Karpas-422 (cell line): ENCODE measurements around the gene GAS6. TPM values are rescaled to one million over a fixed set of nuclear protein-coding genes. Genes with fewer than 3 reads are reported as not detected.

ENCODE experiments used
- DNase-seq: peaks from one replicate; pipeline ENCODE4 v3.0.0-alpha.2; 2015
- H2AFZ ChIP-seq: fragments of 200-600 bp; sonication (generic); 2 replicates; pipeline ENCODE4 v1.6.1; 2014; ENCODE audit warnings: antibody characterized with exemption, low read length, mixed read lengths
- H3K27ac ChIP-seq: fragments of 200-600 bp; sonication (generic); 2 replicates; pipeline ENCODE4 v1.5.1; 2014; ENCODE audit warnings: mild to moderate bottlenecking, low read length, moderate library complexity
- H3K27me3 ChIP-seq: fragments of 200-600 bp; sonication (generic); 2 replicates; pipeline ENCODE4 v1.6.1; 2014; ENCODE audit warnings: low read length, mixed read lengths
- H3K36me3 ChIP-seq: fragments of 200-600 bp; sonication (generic); 2 replicates; pipeline ENCODE4 v1.6.1; 2014; ENCODE audit warnings: low read length, mixed read lengths; ENCODE audit not compliant: insufficient read depth
- H3K4me1 ChIP-seq: fragments of 200-600 bp; sonication (generic); 2 replicates; pipeline ENCODE4 v1.6.1; 2014; ENCODE audit warnings: mild to moderate bottlenecking, low read length, mixed read lengths
- H3K4me2 ChIP-seq: fragments of 200-600 bp; sonication (generic); 2 replicates; pipeline ENCODE4 v1.6.1; 2014; ENCODE audit warnings: low read length, low read depth, mild to moderate bottlenecking; ENCODE audit not compliant: poor library complexity, severe bottlenecking
- H3K4me3 ChIP-seq: fragments of 200-600 bp; sonication (generic); 2 replicates; pipeline ENCODE4 v1.5.1; 2014; ENCODE audit warnings: mild to moderate bottlenecking, antibody characterized with exemption, low read length, mixed read lengths
- H3K79me2 ChIP-seq: fragments of 200-600 bp; sonication (generic); 2 replicates; pipeline ENCODE4 v1.6.1; 2014; ENCODE audit warnings: mild to moderate bottlenecking, low read length, mixed read lengths
- H3K9ac ChIP-seq: fragments of 200-600 bp; sonication (generic); 2 replicates; pipeline ENCODE4 v1.6.0; 2014; ENCODE audit warnings: low read length
- H3K9me2 ChIP-seq: fragments of 200-600 bp; sonication (generic), shearing (Covaris generic); replicated peaks from 2 replicates; pipeline ENCODE4 v1.6.0; 2014; ENCODE audit warnings: mild to moderate bottlenecking, low read length, moderate library complexity; ENCODE audit not compliant: insufficient read depth
- H3K9me3 ChIP-seq: fragments of 300-700, 200-600 bp; sonication (generic); 2 replicates; pipeline ENCODE4 v1.6.1; 2014; ENCODE audit warnings: low read length, mixed read lengths
- H4K20me1 ChIP-seq: fragments of 200-600 bp; sonication (generic); 2 replicates; pipeline ENCODE4 v1.6.1; 2014; ENCODE audit warnings: mild to moderate bottlenecking, antibody characterized with exemption, low read length, low read depth; ENCODE audit not compliant: insufficient read depth
- total RNA-seq: library from RNA; depleted of rRNA; stranded (reverse); fragments of >200 nt; shearing (Covaris generic); gene quantifications from 2 replicates; pipeline ENCODE4 v1.2.3, GENCODE V29; 2014; ENCODE audit warnings: low replicate concordance

The GAS6 gene
- total RNA-seq, 1 experiment from 2014 or later = not detected

GRCh38 chr13:113848431-113849260 is 15.2 kb downstream of the GAS6 start:
- H2AFZ ChIP-seq = no peak overlapping the region
- H3K9me2 ChIP-seq = no peaks in the 10 kb centered on the region
- H3K36me3 ChIP-seq = no peaks in the 10 kb centered on the region
- H3K27me3 ChIP-seq = no peaks in the 10 kb centered on the region; the same call in 1 of the 2 replicates
- DNase-seq = no peak
- H3K27ac ChIP-seq = no peak overlapping the region
- H3K9ac ChIP-seq = no peak overlapping the region
- no peak overlapping the region for H3K4me2 ChIP-seq
- no peaks in the 10 kb centered on the region for H3K9me3 ChIP-seq
- H3K4me3 ChIP-seq = no peak overlapping the region
- peaks cover 7% of the 10 kb centered on the region; the same call in 1 of the 2 replicates for H4K20me1 ChIP-seq
- H3K79me2 ChIP-seq = no peaks in the 10 kb centered on the region
- no peaks in the 10 kb centered on the region for H3K4me1 ChIP-seq

GRCh38 chr13:113848020-113848419 is 15.9 kb downstream of the GAS6 start:
- DNase-seq = no peak
- H3K4me1 ChIP-seq = no peaks in the 10 kb centered on the region
- H3K79me2 ChIP-seq = no peaks in the 10 kb centered on the region
- H3K9me3 ChIP-seq = no peaks in the 10 kb centered on the region
- H2AFZ ChIP-seq = no peak overlapping the region
- no peak overlapping the region for H3K4me3 ChIP-seq
- no peak overlapping the region for H3K27ac ChIP-seq
- H3K9me2 ChIP-seq = no peaks in the 10 kb centered on the region
- H3K27me3 ChIP-seq = no peaks in the 10 kb centered on the region; the same call in 1 of the 2 replicates
- H4K20me1 ChIP-seq = peaks cover 8% of the 10 kb centered on the region; the same call in 1 of the 2 replicates
- H3K36me3 ChIP-seq = no peaks in the 10 kb centered on the region
- no peak overlapping the region for H3K9ac ChIP-seq
- H3K4me2 ChIP-seq = no peak overlapping the region

- H3K79me2 ChIP-seq = no peaks in the 10 kb centered on the region
- H3K27me3 ChIP-seq = no peaks in the 10 kb centered on the region; the same call in 1 of the 2 replicates
- H3K9me2 ChIP-seq = no peaks in the 10 kb centered on the region
- no peak overlapping the region for H3K9ac ChIP-seq
- no peak overlapping the region for H3K4me3 ChIP-seq
- H3K36me3 ChIP-seq = no peaks in the 10 kb centered on the region
- H3K4me2 ChIP-seq = no peak overlapping the region
- H3K4me1 ChIP-seq = no peaks in the 10 kb centered on the region
- H3K9me3 ChIP-seq = no peaks in the 10 kb centered on the region
- H3K27ac ChIP-seq = no peak overlapping the region
- peaks cover 13% of the 10 kb centered on the region; the same call in 1 of the 2 replicates for H4K20me1 ChIP-seq
- H2AFZ ChIP-seq = no peak overlapping the region
- no peak for DNase-seq
Measured at GRCh38 chr13:113846636-113847318, 17.1 kb downstream of the GAS6 start.

GRCh38 chr13:113845723-113846635 is 17.9 kb downstream of the GAS6 start:
- Histone ChIP-seq H3K27ac (no peak overlapping the region), H3K4me2 (no peak overlapping the region), H3K4me1 (no peaks in the 10 kb centered on the region), H3K79me2 (no peaks in the 10 kb centered on the region), H3K27me3 (no peaks in the 10 kb centered on the region; the same call in 1 of the 2 replicates), H3K4me3 (no peak overlapping the region), H3K9me2 (no peaks in the 10 kb centered on the region), H3K9ac (no peak overlapping the region), H3K36me3 (no peaks in the 10 kb centered on the region), H3K9me3 (no peaks in the 10 kb centered on the region), H2AFZ (no peak overlapping the region), H4K20me1 (peaks cover 10% of the 10 kb centered on the region; the same call in 1 of the 2 replicates)
- DNase-seq = no peak

- no peaks in the 10 kb centered on the region for H3K27me3 ChIP-seq
- no peak overlapping the region for H2AFZ ChIP-seq
- H3K9me3 ChIP-seq = no peaks in the 10 kb centered on the region
- H3K9ac ChIP-seq = no peak overlapping the region
- no peaks in the 10 kb centered on the region for H3K4me1 ChIP-seq
- no peaks in the 10 kb centered on the region for H3K79me2 ChIP-seq
- H3K4me3 ChIP-seq = no peak overlapping the region
- no peak overlapping the region for H3K27ac ChIP-seq
- H3K36me3 ChIP-seq = no peaks in the 10 kb centered on the region
- no peaks in the 10 kb centered on the region for H3K9me2 ChIP-seq
- H4K20me1 ChIP-seq = peaks cover 18% of the 10 kb centered on the region; the same call in 1 of the 2 replicates
- DNase-seq = no peak
- no peak overlapping the region for H3K4me2 ChIP-seq
Measured at GRCh38 chr13:113845055-113845454, 18.8 kb downstream of the GAS6 start.

- DNase-seq = no peak
- Histone ChIP-seq H3K4me3 (no peak overlapping the region), H3K27me3 (no peaks in the 10 kb centered on the region), H3K4me2 (no peak overlapping the region), H3K36me3 (no peaks in the 10 kb centered on the region), H2AFZ (no peak overlapping the region), H3K9me2 (no peaks in the 10 kb centered on the region), H3K27ac (no peak overlapping the region), H4K20me1 (peaks cover 24% of the 10 kb centered on the region; the same call in 1 of the 2 replicates), H3K9me3 (no peaks in the 10 kb centered on the region), H3K4me1 (no peaks in the 10 kb centered on the region), H3K9ac (no peak overlapping the region), H3K79me2 (no peaks in the 10 kb centered on the region)
Measured at GRCh38 chr13:113843864-113844556, 19.9 kb downstream of the GAS6 start.

- Histone ChIP-seq H3K79me2 (no peaks in the 10 kb centered on the region), H3K9me2 (no peaks in the 10 kb centered on the region), H3K27me3 (no peaks in the 10 kb centered on the region), H3K4me3 (no peak overlapping the region), H3K9me3 (no peaks in the 10 kb centered on the region), H2AFZ (no peak overlapping the region), H3K36me3 (no peaks in the 10 kb centered on the region), H3K4me1 (no peaks in the 10 kb centered on the region), H3K4me2 (no peak overlapping the region), H3K9ac (no peak overlapping the region), H3K27ac (no peak overlapping the region), H4K20me1 (peaks cover 24% of the 10 kb centered on the region; the same call in 1 of the 2 replicates)
- DNase-seq = no peak
Measured at GRCh38 chr13:113843063-113843654, 20.7 kb downstream of the GAS6 start.
